Measurements from ENCODE around the gene OSGEP.

The OSGEP gene

GRCh38 chr14:20454516-20455354 lies at the start of gene OSGEP, which contains the start of gene APEX1:
Gene OSGEP (minus strand): TSS chr14:20454812. CDS start chr14:20454683, 129 bp downstream.
Gene APEX1 (plus strand): TSS chr14:20455226. CDS start chr14:20455646, 420 bp downstream.
- peak; percentile 99 for DNase-seq (ENCODE audit: low spot score)

DNA sequence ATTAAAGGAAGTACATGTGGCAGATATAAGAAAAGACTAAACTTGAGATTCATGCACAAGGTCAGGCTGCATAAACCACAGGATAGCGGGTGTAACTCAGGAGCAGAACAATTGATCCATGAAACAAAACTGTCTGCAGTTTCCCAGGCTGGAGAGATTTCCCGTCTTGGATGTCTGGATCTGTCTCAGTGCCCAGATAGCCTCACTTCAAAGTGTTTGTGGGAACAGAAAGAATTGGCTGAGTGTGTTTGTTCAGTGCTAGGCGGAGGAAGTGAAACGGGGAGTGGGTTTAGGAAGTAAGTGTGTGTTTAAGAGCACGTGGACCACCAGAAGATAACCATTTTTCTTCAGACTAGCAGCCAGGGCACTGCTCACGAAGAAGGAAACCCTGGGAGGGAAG lies 49.3 kb upstream of the OSGEP start:
- no peak for DNase-seq (ENCODE audit: low spot score)

GRCh38 chr14:20501346-20501745 lies 46.7 kb upstream of the OSGEP start:
- DNase-seq (ENCODE audit: low spot score), result no peak

- DNase-seq (ENCODE audit: low spot score), result no peak
These were observed 45.3 kb upstream of the OSGEP start for GRCh38 chr14:20499881-20500280.

DNA sequence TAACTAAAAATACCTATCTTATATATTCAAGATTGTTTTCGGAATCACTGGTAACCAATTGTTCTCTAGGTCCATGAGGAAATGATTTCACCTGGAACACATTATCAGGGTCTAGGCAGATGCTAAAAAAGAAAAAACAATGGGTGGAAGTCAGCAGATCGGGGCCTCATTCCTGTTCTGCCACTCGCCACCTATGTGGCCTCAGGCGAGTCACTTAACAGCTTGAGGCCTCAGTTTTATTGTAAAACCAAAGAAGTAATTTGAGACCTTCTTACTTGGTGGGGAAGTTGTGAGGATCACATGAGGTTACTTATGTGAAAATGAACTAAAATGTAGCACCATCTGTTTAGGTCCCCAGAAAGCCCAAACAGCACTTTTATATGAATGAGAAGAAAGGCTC lies 44.5 kb upstream of the OSGEP start:
- no peak for DNase-seq (ENCODE audit: low spot score)

DNA sequence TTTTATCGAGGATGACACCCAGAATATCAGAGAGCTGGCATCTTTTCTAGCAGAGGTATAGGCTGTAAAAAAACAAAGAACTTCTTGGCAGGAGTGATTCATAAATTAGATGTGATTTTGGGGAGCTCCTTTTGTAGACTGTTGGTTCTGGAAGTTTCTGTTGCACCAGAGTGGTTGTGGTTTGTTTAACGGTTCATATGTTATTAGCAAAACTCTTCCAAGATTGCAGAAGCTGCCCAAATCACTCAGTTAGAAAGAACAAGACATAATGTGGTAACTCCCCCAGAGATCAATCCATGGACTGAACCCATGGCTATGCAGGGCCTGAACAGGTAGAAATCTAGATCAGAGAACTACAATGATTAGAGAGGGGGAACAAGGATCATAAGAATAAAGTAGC lies 44.0 kb upstream of the OSGEP start:
- no peak for DNase-seq (ENCODE audit: low spot score)

GRCh38 chr14:20494935-20495766 lies 40.5 kb upstream of the OSGEP start:
- DNase-seq (ENCODE audit: low spot score), result peak; percentile 48

GRCh38 chr14:20493634-20494033 lies 39.0 kb upstream of the OSGEP start:
- no peak for DNase-seq (ENCODE audit: low spot score)

DNA sequence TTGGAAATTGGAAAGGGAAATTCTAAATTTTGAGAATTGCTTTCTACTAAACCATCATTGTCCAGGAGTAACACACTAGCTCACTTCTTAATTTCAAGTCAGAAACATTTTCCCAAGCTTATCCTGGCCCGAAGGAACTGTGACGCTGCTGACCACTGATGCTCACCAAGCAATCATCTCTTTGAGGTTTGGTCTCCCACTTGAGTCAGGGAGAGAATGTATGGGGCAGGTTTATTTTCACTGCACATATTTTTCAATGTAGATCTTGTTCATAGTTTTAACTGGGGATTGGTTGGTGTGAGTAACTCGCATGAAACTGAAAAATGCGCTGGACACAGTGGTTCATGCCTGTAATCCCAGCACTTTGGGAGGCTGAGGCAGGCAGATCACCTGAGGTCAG lies 37.9 kb upstream of the OSGEP start:
- DNase-seq (ENCODE audit: low spot score), result no peak

DNA sequence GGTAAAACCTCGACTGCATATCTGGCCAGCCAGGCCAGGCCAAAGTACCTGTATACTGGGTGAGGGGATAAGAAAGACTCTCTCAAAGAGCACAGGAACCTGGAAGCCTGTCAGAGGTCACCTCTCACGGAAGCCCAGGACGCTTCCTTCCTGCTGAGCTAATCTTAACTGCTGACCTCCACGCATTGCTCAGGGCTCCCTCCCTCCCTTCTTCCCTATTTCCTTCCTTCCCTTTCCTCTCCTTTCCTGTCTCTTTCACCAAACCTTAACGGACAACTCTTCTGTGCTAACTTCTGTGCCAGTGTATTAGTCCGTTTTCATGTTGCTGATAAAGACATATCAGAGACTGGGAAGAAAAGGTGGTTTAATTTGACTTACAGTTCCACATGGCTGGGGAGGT lies 36.0 kb upstream of the OSGEP start:
- no peak for DNase-seq (ENCODE audit: low spot score)

GRCh38 chr14:20489093-20489994 lies 34.7 kb upstream of the OSGEP start:
- DNase-seq (ENCODE audit: low spot score), result no peak

DNA sequence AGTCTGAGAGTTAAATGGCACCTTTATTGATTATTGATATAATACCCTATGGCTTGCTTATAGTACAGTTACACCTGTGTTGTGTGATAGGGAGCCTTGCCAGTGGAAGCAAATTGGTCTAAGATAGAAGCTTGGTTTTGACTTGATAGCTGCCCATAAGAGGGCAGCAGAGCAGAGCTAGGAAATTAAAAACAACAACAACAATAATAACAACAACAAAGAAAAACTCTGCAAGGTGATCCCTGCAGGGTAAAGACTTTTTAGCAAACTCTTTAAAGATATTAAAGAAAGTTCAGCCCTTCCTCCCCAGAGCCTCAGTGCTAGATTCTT lies 32.7 kb upstream of the OSGEP start:
- DNase-seq (ENCODE audit: low spot score), result no peak

- no peak for DNase-seq (ENCODE audit: low spot score)
These were observed 32.2 kb upstream of the OSGEP start for GRCh38 chr14:20486684-20487395.

- no peak for DNase-seq (ENCODE audit: low spot score)
These were observed 31.3 kb upstream of the OSGEP start for GRCh38 chr14:20485900-20486299.

DNA sequence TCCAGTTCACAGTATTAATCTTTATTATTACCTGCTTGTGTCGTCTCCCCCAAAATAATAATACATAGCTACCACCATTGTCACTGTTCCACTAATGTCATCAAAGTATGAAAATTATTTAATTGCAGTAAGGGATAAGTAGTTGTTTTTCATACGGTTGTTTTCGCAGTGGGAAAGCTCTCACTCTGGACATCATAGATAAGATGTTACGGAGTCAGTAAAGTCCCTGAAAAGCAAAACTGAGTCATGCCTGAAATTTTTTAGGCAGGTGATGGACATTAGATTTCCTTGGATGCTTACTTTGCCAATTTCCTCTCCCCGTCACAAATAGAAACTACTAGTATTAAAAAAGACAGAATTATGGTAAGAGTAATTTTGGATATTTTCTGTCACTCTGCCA lies 27.8 kb upstream of the OSGEP start:
- DNase-seq (ENCODE audit: low spot score), result no peak

DNA sequence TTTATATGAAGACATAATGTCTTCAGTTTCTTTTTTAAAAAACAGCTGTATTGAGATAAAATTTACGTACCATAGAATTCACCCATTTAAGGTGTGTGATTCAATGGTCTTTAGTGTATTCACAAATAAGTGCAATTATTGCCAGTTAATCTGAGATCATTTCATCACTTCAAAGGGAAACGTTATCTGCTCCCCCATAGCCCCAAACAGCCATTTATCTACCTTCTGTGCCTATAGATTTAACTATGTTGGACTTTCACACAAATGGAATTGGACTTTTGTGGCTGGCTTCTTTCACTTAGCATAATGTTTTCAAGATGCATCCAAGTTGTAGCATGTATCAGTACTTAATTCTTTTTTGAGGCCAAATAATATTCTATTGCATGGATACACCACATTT lies 24.3 kb upstream of the OSGEP start:
- no peak for DNase-seq (ENCODE audit: low spot score)

DNA sequence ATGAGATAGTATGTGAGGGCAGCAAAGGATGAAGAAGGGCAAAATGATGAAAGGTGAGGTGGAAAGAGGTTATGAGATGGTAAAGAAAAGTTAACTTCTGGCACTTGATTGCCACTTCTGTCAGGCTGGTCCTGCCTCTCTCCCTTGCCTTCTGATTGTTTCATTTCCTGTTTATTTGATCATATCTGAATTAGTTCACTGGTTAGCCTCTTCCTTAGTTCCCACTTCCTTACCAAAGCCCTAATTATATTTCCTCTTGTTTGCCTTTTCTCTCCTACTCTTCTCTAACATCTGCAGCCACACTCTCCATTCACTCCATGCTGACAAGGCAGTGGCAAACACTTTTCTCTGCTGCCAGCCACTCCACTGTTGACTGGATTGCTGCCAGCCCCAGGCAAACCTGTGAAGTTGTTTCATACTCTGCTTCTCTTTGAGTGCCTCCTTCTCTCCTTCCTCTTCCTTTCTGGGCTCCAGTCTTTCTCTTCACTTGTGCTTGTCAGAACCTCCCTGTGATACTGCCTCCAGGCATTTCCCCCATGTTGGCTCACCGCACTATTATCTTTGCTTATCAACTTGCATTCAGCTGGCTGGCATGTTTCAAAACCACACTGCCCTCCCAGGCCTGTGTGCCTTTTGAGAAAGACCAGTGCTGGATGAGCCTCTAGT lies 22.7 kb upstream of the OSGEP start:
- peak; percentile 40 for DNase-seq (ENCODE audit: low spot score)

DNA sequence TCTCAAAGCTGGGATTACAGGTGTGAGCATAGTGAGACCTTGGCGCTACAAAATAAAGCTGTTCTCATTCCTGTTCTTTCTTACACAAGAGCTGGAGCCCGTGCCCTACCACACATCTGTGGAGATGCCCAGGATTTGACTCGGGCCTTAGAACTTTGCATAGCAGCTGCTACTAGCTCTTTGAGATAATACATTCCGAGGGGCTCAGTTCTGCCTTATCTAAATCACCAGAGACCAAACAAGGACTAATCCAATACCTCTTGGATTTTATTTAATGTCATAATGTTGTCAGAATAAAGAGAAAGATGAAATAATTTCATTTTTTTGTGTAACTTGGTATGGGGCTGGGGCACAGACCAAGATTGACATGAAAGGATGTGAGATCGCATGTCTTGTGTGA lies 22.2 kb upstream of the OSGEP start:
- no peak for DNase-seq (ENCODE audit: low spot score)

DNA sequence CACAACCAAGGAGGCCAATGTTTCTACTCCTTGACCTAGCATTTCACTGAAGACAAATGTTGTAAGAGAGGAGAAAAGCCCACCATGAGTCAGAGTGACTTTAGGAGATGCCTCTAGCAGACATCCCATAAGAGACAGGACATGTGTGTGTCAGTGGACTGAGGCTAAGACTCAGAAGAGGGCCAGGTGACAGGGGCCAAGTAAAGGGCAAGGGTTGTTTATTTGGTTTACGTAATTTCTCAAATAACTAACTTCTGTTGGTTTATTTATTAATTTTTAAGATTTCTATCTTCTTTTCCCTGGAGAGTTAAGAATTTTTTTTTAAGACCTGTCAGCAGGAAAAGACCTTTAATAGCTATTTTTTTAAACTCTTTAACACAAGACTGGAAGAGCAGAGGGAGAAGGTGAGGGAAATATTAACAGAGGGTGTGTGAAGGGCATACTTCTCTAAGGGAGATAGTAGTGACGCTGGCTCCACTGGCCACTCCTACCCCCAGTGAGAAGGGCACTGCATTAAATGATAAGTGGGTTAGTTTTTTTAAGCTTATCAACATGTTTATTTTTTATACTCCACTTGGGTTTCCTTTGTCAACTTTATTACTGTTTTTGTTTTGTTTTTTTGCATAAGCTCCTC lies 18.0 kb upstream of the OSGEP start:
- no peak for DNase-seq (ENCODE audit: low spot score)

DNA sequence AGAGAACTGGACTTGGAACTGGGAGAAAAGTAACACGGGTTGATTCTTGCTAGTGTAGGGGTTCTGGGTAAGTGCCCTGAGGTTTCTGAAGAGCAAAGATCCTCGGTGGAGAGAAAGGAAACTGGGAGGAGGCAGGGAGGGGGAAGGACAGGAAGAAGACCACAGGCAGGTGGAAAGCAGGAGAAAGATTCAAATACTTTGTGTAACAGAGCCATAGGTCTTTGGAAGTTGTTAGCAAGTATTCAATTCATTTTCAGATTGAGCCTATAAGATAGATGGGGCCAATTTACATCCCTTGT lies 15.9 kb upstream of the OSGEP start:
- no peak for DNase-seq (ENCODE audit: low spot score)

Measured in activated CD4-positive, alpha-beta T cell treated with anti-CD3 and anti-CD28 coated beads, Interleukin-2, Interleukin-4, amounts not matched to agents 100 ng/mL and 50 ng/mL, durations not matched to agents 16 hours and 8 hours (primary cell).